RWPE2 (cell line): Measurements from ENCODE around the gene EGFL7.
A peak's percentile ranks its signal among the peaks of the same experiment; 100 is the strongest.

Experiments
- ATAC-seq: fragments of 200-7000 bp; cut with Tn5 transposase; 3 replicates; pipeline ENCODE4 v1.9.1; 2021; ENCODE audit warnings: low read depth
- DNase-seq: peaks from one replicate; pipeline ENCODE4 v3.0.0-alpha.2; 2020; ENCODE audit warnings: low spot score
- H3K27ac ChIP-seq: fragments of 450-650 bp; 2 replicates; pipeline ENCODE4 v1.5.1; 2017; ENCODE audit warnings: mild to moderate bottlenecking; ENCODE audit not compliant: poor library complexity, severe bottlenecking
- H3K27me3 ChIP-seq: fragments of 250-450 bp; sonication (Bioruptor Pico); 2 replicates; pipeline ENCODE4 v1.5.1; 2021; ENCODE audit warnings: mild to moderate bottlenecking, moderate library complexity; ENCODE audit not compliant: insufficient read depth, poor library complexity, severe bottlenecking
- H3K36me3 ChIP-seq: fragments of 250-450 bp; sonication (Bioruptor Pico); 2 replicates; pipeline ENCODE4 v1.5.1; 2020; ENCODE audit warnings: low read depth, mild to moderate bottlenecking, moderate library complexity
- H3K4me1 ChIP-seq: fragments of 250-450 bp; sonication (Bioruptor Pico); 2 replicates; pipeline ENCODE4 v1.5.1; 2021; ENCODE audit warnings: mild to moderate bottlenecking, moderate library complexity; ENCODE audit not compliant: insufficient read depth, poor library complexity, severe bottlenecking
- H3K4me3 ChIP-seq: fragments of 250-450 bp; sonication (Bioruptor Pico); 2 replicates; pipeline ENCODE4 v1.5.1; 2021; ENCODE audit warnings: mild to moderate bottlenecking, moderate library complexity; ENCODE audit not compliant: severe bottlenecking
- H3K9me3 ChIP-seq: fragments of 250-450 bp; sonication (Bioruptor Pico); 2 replicates; pipeline ENCODE4 v1.5.1; 2021; ENCODE audit warnings: mild to moderate bottlenecking, moderate library complexity; ENCODE audit not compliant: severe bottlenecking
- CTCF ChIP-seq: fragments of 450-650 bp; IDR thresholded peaks from one replicate; pipeline ENCODE4 v1.5.1; 2017; ENCODE audit warnings: mild to moderate bottlenecking, moderate library complexity; ENCODE audit not compliant: poor library complexity, severe bottlenecking

The EGFL7 gene

GRCh38 chr9:136721339-136722092, 58.8 kb downstream of the EGFL7 start:
- Histone ChIP-seq H3K9me3 (no peaks in the 10 kb centered on the region), H3K27ac (peak overlapping the region; percentile 33), H3K27me3 (no peaks in the 10 kb centered on the region), H3K4me1 (peaks cover 24% of the 10 kb centered on the region), H3K4me3 (no peak overlapping the region), H3K36me3 (peaks cover 40% of the 10 kb centered on the region)
- ATAC-seq: peak; percentile 72
- no peak for DNase-seq
- no peak for TF ChIP-seq CTCF
